ENCODE data around the gene PARD3B. TPM values are rescaled to one million over a fixed set of nuclear protein-coding genes. Genes with fewer than 3 reads are reported as not detected.

Gene PARD3B
- total and polyA plus RNA-seq, 5 donors = 3.0 to 18.6 (median 15.6) TPM

DNA sequence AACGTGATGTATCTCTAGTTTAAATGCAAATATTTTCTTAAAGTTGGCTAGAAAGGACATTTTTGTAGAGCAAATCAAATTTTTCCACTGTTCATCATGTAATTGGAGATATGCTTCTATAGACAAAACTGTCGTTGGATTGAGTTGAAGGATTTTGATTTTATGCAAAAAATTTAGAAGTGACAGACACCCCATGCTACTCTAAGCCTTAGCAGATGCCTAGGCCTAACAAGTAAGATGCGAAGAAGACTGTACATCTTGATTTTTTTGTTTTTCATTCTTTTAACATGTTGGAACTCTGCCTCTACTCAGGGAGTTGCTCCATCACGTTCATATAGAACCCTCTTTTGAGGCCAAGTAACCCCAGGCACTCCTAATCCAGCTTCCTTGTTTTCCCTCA is 331.0 kb downstream of the PARD3B start:
- H3K27ac ChIP-seq (ENCODE audit: low read length) = no peak overlapping the region
- intact Hi-C loops (cut with DNase I) = loop anchor here in 1 of 4 donors (10.0 kb wide), 1 partner anchor 798 kb away; no protein-coding TSS in a partner anchor
- no peaks in the 10 kb centered on the region for H3K9me3 ChIP-seq (ENCODE audit: control insufficient read depth, low read length)
- no peaks in the 10 kb centered on the region for H3K4me1 ChIP-seq (ENCODE audit: control insufficient read depth, insufficient read depth, low read length)
- H3K4me3 ChIP-seq (ENCODE audit: low read length) = no peak overlapping the region
- WGBS = 82% methylated on average over 4 of the region's 4 CpGs
- ATAC-seq (no peak), DNase-seq (no peak)
- no peaks in the 10 kb centered on the region for H3K27me3 ChIP-seq (ENCODE audit: control insufficient read depth, insufficient read depth)

GRCh38 chr2:204877691-204878090 is 332.4 kb downstream of the PARD3B start:
- Histone ChIP-seq H3K4me3 (ENCODE audit: low read length) (no peak overlapping the region), H3K27ac (ENCODE audit: low read length) (no peak overlapping the region), H3K27me3 (ENCODE audit: control insufficient read depth, insufficient read depth) (no peaks in the 10 kb centered on the region), H3K4me1 (ENCODE audit: control insufficient read depth, insufficient read depth, low read length) (peaks cover 3% of the 10 kb centered on the region), H3K9me3 (ENCODE audit: control insufficient read depth, low read length) (no peaks in the 10 kb centered on the region)
- ATAC-seq = no peak
- DNase-seq = no peak
- intact Hi-C loops (cut with DNase I) = loop anchor here in 1 of 4 donors (10.0 kb wide), 1 partner anchor 797 kb away; no protein-coding TSS in a partner anchor

- intact Hi-C loops (cut with DNase I) = no loop called here
- 87% methylated on average over 3 of the region's 3 CpGs for WGBS
- DNase-seq (no peak), ATAC-seq (no peak)
- H3K4me1 ChIP-seq (ENCODE audit: control insufficient read depth, insufficient read depth, low read length) = peaks cover 3% of the 10 kb centered on the region
- H3K4me3 ChIP-seq (ENCODE audit: low read length) = no peak overlapping the region
- H3K9me3 ChIP-seq (ENCODE audit: control insufficient read depth, low read length) = no peaks in the 10 kb centered on the region
- no peaks in the 10 kb centered on the region for H3K27me3 ChIP-seq (ENCODE audit: control insufficient read depth, insufficient read depth)
- no peak overlapping the region for H3K27ac ChIP-seq (ENCODE audit: low read length)
These were observed 335.7 kb downstream of the PARD3B start for GRCh38 chr2:204880928-204881327.

- DNase-seq (no peak), ATAC-seq (no peak)
- WGBS = 81% methylated on average over 4 of the region's 4 CpGs
- H3K27ac ChIP-seq (ENCODE audit: low read length) = no peak overlapping the region
- H3K4me3 ChIP-seq (ENCODE audit: low read length) = no peak overlapping the region
- intact Hi-C loops (cut with DNase I) = no loop called here
- peaks cover 3% of the 10 kb centered on the region for H3K4me1 ChIP-seq (ENCODE audit: control insufficient read depth, insufficient read depth, low read length)
- no peaks in the 10 kb centered on the region for H3K27me3 ChIP-seq (ENCODE audit: control insufficient read depth, insufficient read depth)
- H3K9me3 ChIP-seq (ENCODE audit: control insufficient read depth, low read length) = no peaks in the 10 kb centered on the region
These were observed 336.4 kb downstream of the PARD3B start for GRCh38 chr2:204881655-204882054.

GRCh38 chr2:204885747-204886146 is 340.5 kb downstream of the PARD3B start:
- ATAC-seq (no peak), DNase-seq (no peak)
- no peak overlapping the region for H3K4me3 ChIP-seq (ENCODE audit: low read length)
- no peak overlapping the region for H3K27ac ChIP-seq (ENCODE audit: low read length)
- H3K4me1 ChIP-seq (ENCODE audit: control insufficient read depth, insufficient read depth, low read length) = peaks cover 3% of the 10 kb centered on the region
- no peaks in the 10 kb centered on the region for H3K9me3 ChIP-seq (ENCODE audit: control insufficient read depth, low read length)
- WGBS = 66% methylated on average over 2 of the region's 2 CpGs
- intact Hi-C loops (cut with DNase I) = no loop called here
- no peaks in the 10 kb centered on the region for H3K27me3 ChIP-seq (ENCODE audit: control insufficient read depth, insufficient read depth)

GRCh38 chr2:204886713-204887112 is 341.4 kb downstream of the PARD3B start:
- no peak for ATAC-seq
- Histone ChIP-seq H3K9me3 (ENCODE audit: control insufficient read depth, low read length) (no peaks in the 10 kb centered on the region), H3K4me1 (ENCODE audit: control insufficient read depth, insufficient read depth, low read length) (peaks cover under 1% of the 10 kb centered on the region), H3K27me3 (ENCODE audit: control insufficient read depth, insufficient read depth) (no peaks in the 10 kb centered on the region), H3K27ac (ENCODE audit: low read length) (no peak overlapping the region), H3K4me3 (ENCODE audit: low read length) (no peak overlapping the region)
- intact Hi-C loops (cut with DNase I) = no loop called here
- DNase-seq = no peak
- 74% methylated on average over 1 of the region's 1 CpG for WGBS

GRCh38 chr2:204888222-204888621 is 342.9 kb downstream of the PARD3B start:
- no peak overlapping the region for H3K4me3 ChIP-seq (ENCODE audit: low read length)
- H3K4me1 ChIP-seq (ENCODE audit: control insufficient read depth, insufficient read depth, low read length) = no peaks in the 10 kb centered on the region
- no peak for DNase-seq
- no peak for ATAC-seq
- H3K27me3 ChIP-seq (ENCODE audit: control insufficient read depth, insufficient read depth) = no peaks in the 10 kb centered on the region
- no peaks in the 10 kb centered on the region for H3K9me3 ChIP-seq (ENCODE audit: control insufficient read depth, low read length)
- intact Hi-C loops (cut with DNase I) = no loop called here
- no peak overlapping the region for H3K27ac ChIP-seq (ENCODE audit: low read length)

DNA sequence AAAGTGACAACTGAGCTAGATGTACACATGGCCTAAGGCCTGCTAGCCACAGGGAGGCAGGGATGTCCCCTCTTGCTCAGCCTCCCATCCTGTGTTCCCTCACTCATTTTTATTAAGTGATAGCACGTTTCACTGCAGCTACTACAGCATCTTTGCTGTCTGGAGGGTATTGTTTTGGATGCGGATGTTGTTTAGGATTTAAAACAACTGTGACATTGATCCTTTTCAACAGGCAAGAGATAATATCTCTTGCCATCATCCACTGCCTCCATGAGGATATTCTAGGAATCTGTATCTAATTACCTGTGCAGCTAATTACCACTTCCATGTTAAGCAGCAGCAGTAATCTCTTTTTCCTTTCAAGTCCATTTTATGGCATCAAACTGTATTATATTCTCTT is 345.4 kb downstream of the PARD3B start:
- 92% methylated on average over 2 of the region's 2 CpGs for WGBS
- H3K27ac ChIP-seq (ENCODE audit: low read length) = no peak overlapping the region
- intact Hi-C loops (cut with DNase I) = no loop called here
- no peaks in the 10 kb centered on the region for H3K9me3 ChIP-seq (ENCODE audit: control insufficient read depth, low read length)
- no peak for ATAC-seq
- H3K4me3 ChIP-seq (ENCODE audit: low read length) = no peak overlapping the region
- DNase-seq = no peak
- no peaks in the 10 kb centered on the region for H3K4me1 ChIP-seq (ENCODE audit: control insufficient read depth, insufficient read depth, low read length)
- H3K27me3 ChIP-seq (ENCODE audit: control insufficient read depth, insufficient read depth) = no peaks in the 10 kb centered on the region

GRCh38 chr2:204891739-204892138 is 346.5 kb downstream of the PARD3B start:
- Histone ChIP-seq H3K27me3 (ENCODE audit: control insufficient read depth, insufficient read depth) (no peaks in the 10 kb centered on the region), H3K4me1 (ENCODE audit: control insufficient read depth, insufficient read depth, low read length) (no peaks in the 10 kb centered on the region), H3K4me3 (ENCODE audit: low read length) (no peak overlapping the region), H3K27ac (ENCODE audit: low read length) (no peak overlapping the region), H3K9me3 (ENCODE audit: control insufficient read depth, low read length) (no peaks in the 10 kb centered on the region)
- WGBS = over 99% methylated on average over 2 of the region's 2 CpGs
- ATAC-seq (no peak), DNase-seq (no peak)
- intact Hi-C loops (cut with DNase I) = no loop called here

DNA sequence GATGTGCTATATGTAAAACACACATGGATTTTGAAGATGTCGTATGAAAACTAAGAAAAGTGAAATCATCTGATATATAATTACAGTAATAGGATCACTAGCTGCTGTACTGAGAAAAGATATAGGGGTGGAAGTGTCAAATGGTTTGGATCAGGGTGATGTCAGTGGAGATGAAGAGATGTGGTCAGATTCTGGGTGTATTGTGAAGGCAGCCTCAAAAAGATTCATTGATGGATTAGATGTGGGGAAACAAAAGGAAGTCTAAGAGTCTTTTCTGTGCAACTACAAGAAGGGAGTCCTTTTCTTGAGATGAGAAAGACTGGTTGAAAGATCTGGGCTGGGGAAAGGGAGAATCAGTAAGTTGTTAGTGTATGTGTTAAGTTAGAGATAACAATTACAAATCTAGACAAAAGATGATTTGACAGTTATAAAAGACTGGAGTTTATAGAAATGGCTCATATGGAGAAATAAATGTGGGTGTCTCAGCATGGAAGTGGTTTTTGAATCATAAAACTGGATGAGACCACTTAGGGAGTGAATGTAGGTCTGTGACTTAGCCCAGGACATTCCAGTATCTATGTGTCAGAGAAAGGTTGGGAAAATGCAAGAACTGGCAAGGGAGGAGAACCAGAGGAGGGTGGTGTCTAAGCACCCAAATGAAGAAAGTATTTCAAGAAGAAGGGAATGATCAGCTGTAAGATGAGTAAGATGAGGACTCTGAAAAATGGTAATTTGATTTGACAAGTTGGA is 347.4 kb downstream of the PARD3B start:
- Histone ChIP-seq H3K9me3 (ENCODE audit: control insufficient read depth, low read length) (no peaks in the 10 kb centered on the region), H3K27me3 (ENCODE audit: control insufficient read depth, insufficient read depth) (no peaks in the 10 kb centered on the region), H3K4me3 (ENCODE audit: low read length) (no peak overlapping the region), H3K4me1 (ENCODE audit: control insufficient read depth, insufficient read depth, low read length) (no peaks in the 10 kb centered on the region), H3K27ac (ENCODE audit: low read length) (no peak overlapping the region)
- intact Hi-C loops (cut with DNase I) = no loop called here
- DNase-seq (no peak), ATAC-seq (no peak)
- 97% methylated on average over 1 of the region's 1 CpG for WGBS

DNA sequence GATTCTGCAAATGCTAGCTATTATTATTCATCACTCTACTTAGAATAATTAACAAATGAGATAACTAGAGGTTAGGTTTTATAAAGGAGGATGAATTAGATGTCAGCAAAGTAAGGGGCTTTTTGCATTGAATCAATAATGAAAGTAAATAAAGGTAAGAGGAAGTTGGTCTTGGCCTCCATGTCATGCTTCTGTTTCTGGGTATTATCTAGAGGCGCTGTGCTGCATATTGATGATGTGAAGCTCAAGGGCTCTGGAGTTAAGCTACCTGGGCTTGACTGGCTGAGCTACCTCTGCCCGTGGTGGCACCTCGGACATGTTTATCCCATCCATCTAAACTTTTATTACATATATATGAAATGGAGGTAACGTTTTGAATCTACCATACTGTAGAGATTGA is 350.9 kb downstream of the PARD3B start:
- no peak overlapping the region for H3K27ac ChIP-seq (ENCODE audit: low read length)
- H3K4me3 ChIP-seq (ENCODE audit: low read length) = no peak overlapping the region
- no peaks in the 10 kb centered on the region for H3K9me3 ChIP-seq (ENCODE audit: control insufficient read depth, low read length)
- H3K27me3 ChIP-seq (ENCODE audit: control insufficient read depth, insufficient read depth) = no peaks in the 10 kb centered on the region
- no peak for ATAC-seq
- intact Hi-C loops (cut with DNase I) = no loop called here
- DNase-seq = no peak
- no peaks in the 10 kb centered on the region for H3K4me1 ChIP-seq (ENCODE audit: control insufficient read depth, insufficient read depth, low read length)
- 96% methylated on average over 4 of the region's 4 CpGs for WGBS

DNA sequence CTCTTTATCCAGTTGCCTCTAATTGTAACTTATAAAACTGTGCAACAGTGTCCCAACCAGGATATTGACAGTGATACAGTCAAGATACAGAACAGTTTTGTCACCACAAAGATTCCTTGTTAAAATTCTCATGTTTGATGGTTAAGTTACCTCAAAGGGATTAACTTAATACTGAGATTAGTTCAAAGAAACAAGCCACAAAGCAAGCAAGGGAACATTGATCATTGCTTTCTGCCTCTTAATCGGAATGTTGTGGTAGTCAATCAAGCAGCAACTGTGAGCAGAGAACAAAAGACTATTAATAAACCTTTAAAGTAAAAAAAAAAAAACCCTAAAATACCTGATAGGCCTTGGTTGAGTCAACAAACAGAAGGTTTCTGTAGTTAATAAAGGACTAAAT is 352.3 kb downstream of the PARD3B start:
- no peak overlapping the region for H3K27ac ChIP-seq (ENCODE audit: low read length)

More for the DNA sequence above, 352.3 kb downstream of the PARD3B start:
- no peak for DNase-seq
- 97% methylated on average over 1 of the region's 1 CpG for WGBS
- intact Hi-C loops (cut with DNase I) = no loop called here
- ATAC-seq = no peak
- H3K4me1 ChIP-seq (ENCODE audit: control insufficient read depth, insufficient read depth, low read length) = no peaks in the 10 kb centered on the region
- no peak overlapping the region for H3K4me3 ChIP-seq (ENCODE audit: low read length)
- no peaks in the 10 kb centered on the region for H3K27me3 ChIP-seq (ENCODE audit: control insufficient read depth, insufficient read depth)
- H3K9me3 ChIP-seq (ENCODE audit: control insufficient read depth, low read length) = no peaks in the 10 kb centered on the region

Data from right cardiac atrium (tissue), 5 donors.